A673 (cell line): ENCODE measurements around the gene ANO1. TPM values are rescaled to one million over a fixed set of nuclear protein-coding genes. Genes with fewer than 3 reads are reported as not detected.
A peak's percentile ranks its signal among the peaks of the same experiment; 100 is the strongest.

ENCODE experiments used
- BruUV-seq: library from RNA; stranded (reverse); fragments of 400-500 nt; replicated peaks from 2 replicates; lab custom pipeline; 2021; lab: Mats Ljungman, UMichigan
- CTCF ChIA-PET: fragments of 300-600 bp; sonication (Branson Sonifier 250); formaldehyde crosslinking; loops from one replicate; lab custom pipeline; 2022; ENCODE audit warnings: antibody characterized with exemption; lab: Charles Lee
- POLR2A ChIA-PET: fragments of 300-600 bp; sonication (Branson Sonifier 250); formaldehyde crosslinking; loops from one replicate; lab custom pipeline; 2022; ENCODE audit warnings: antibody characterized with exemption; ENCODE audit not compliant: low non-redundant PET; lab: Charles Lee
- DNase-seq: peaks from one replicate; pipeline ENCODE4 v3.0.0-alpha.2; 2015; ENCODE audit warnings: low spot score
- H3K27ac ChIP-seq: fragments of 200-600 bp; sonication (generic); 2 replicates; pipeline ENCODE4 v1.5.1; 2016; ENCODE audit warnings: mixed run types, low read depth, mild to moderate bottlenecking, mixed read lengths, antibody characterized with exemption, low read length; ENCODE audit not compliant: poor library complexity, severe bottlenecking
- H3K27me3 ChIP-seq: fragments of 200-600 bp; sonication (generic); replicated peaks from 2 replicates; pipeline ENCODE4 v1.6.1; 2017; ENCODE audit warnings: mixed run types, low read depth, mild to moderate bottlenecking, mixed read lengths, antibody characterized with exemption, low read length; ENCODE audit not compliant: insufficient read depth, poor library complexity
- H3K36me3 ChIP-seq: fragments of 200-600 bp; sonication (generic); 2 replicates; pipeline ENCODE4 v1.6.1; 2016; ENCODE audit warnings: mixed run types, mild to moderate bottlenecking, mixed read lengths, antibody characterized with exemption, low read length; ENCODE audit not compliant: insufficient read depth, poor library complexity, severe bottlenecking
- H3K4me1 ChIP-seq: fragments of 200-600 bp; sonication (generic); 2 replicates; pipeline ENCODE4 v1.6.1; 2017; ENCODE audit warnings: mixed run types, mild to moderate bottlenecking, mixed read lengths, antibody characterized with exemption, low read length; ENCODE audit not compliant: insufficient read depth, poor library complexity, severe bottlenecking
- H3K4me3 ChIP-seq: fragments of 200-600 bp; sonication (generic); 2 replicates; pipeline ENCODE4 v1.5.1; 2016; ENCODE audit warnings: low read depth, mixed run types, mild to moderate bottlenecking, mixed read lengths, low read length; ENCODE audit not compliant: poor library complexity, severe bottlenecking
- H3K9me3 ChIP-seq: fragments of 200-600 bp; sonication (generic); 2 replicates; pipeline ENCODE4 v1.6.1; 2016; ENCODE audit warnings: mixed run types, low read depth, mild to moderate bottlenecking, mixed read lengths, antibody characterized with exemption, low read length; ENCODE audit not compliant: poor library complexity, severe bottlenecking
- CTCF ChIP-seq: fragments of 300-800, 200-600 bp; sonication (generic); conservative IDR thresholded peaks from 2 replicates; pipeline ENCODE4 v1.5.1; 2017; ENCODE audit warnings: low read depth, mild to moderate bottlenecking, antibody characterized with exemption, low read length, moderate library complexity, mixed read lengths
- EZH2 ChIP-seq: fragments of 200-600 bp; sonication (generic); IDR thresholded peaks from 2 replicates; pipeline ENCODE4 v1.6.1; 2017; ENCODE audit warnings: borderline replicate concordance, low read depth, mild to moderate bottlenecking, mixed read lengths, antibody characterized with exemption, low read length; ENCODE audit not compliant: poor library complexity, severe bottlenecking
- intact Hi-C: fragments of 100-400 bp; cut with micrococcal nuclease; formaldehyde crosslinking; loops from one replicate; pipeline ENCODE4 v1.10.0; 2022; ENCODE audit not compliant: unreplicated experiment
- total RNA-seq: library from RNA; stranded (reverse); gene quantifications from 2 replicates; pipeline ENCODE4 v1.2.3, GENCODE V29; 2021

ANO1 gene
- total RNA-seq, 1 experiment from 2014 or later, result 0.90 TPM

- Histone ChIP-seq H3K9me3 (peaks cover 9% of the 10 kb centered on the region), H3K27ac (no peak overlapping the region), H3K36me3 (no peaks in the 10 kb centered on the region), H3K4me3 (no peak overlapping the region), H3K27me3 (peaks cover 73% of the 10 kb centered on the region), H3K4me1 (no peaks in the 10 kb centered on the region)
- ChIA-PET POLR2A (interaction anchor here (0.7 kb wide), 1 partner anchor 300 kb away, joined by 3 read pairs; no protein-coding TSS in a partner anchor), CTCF (interaction anchor here (0.7 kb wide), 1 partner anchor 148 kb away, joined by 3 read pairs; no protein-coding TSS in a partner anchor)
- intact Hi-C loops, result no loop called here
- peak; percentile 31 for DNase-seq
- no peak for TF ChIP-seq EZH2
- TF ChIP-seq CTCF, result peak; percentile 63
- no TSS peak for BruUV-seq
These were observed 29.7 kb upstream of the ANO1 start for GRCh38 chr11:70048279-70049024.

- ChIA-PET CTCF (no interaction called here), POLR2A (no interaction called here)
- peaks cover 72% of the 10 kb centered on the region for H3K27me3 ChIP-seq
- H3K4me1 ChIP-seq, result no peaks in the 10 kb centered on the region
- no peaks in the 10 kb centered on the region for H3K36me3 ChIP-seq
- no peak overlapping the region for H3K27ac ChIP-seq
- no peak overlapping the region for H3K4me3 ChIP-seq
- peaks cover 3% of the 10 kb centered on the region for H3K9me3 ChIP-seq
- intact Hi-C loops, result no loop called here
- no peak for DNase-seq
- no peak for TF ChIP-seq EZH2
- TF ChIP-seq CTCF, result no peak
- BruUV-seq, result no TSS peak
These were observed 29.1 kb upstream of the ANO1 start for GRCh38 chr11:70049045-70049444.

GRCh38 chr11:70050243-70050642 lies 27.9 kb upstream of the ANO1 start:
- intact Hi-C loops, result no loop called here
- BruUV-seq, result no TSS peak
- no peak overlapping the region for H3K4me3 ChIP-seq
- TF ChIP-seq EZH2, result no peak
- H3K27ac ChIP-seq, result no peak overlapping the region
- no peak for DNase-seq
- ChIA-PET CTCF (no interaction called here), POLR2A (no interaction called here)
- H3K27me3 ChIP-seq, result peaks cover 61% of the 10 kb centered on the region
- H3K4me1 ChIP-seq, result no peaks in the 10 kb centered on the region
- H3K36me3 ChIP-seq, result no peaks in the 10 kb centered on the region
- no peaks in the 10 kb centered on the region for H3K9me3 ChIP-seq
